ENCODE data around the gene PDE4DIP.
"Not testable (repeated sequence)": the region's sequence is repeated elsewhere in the genome, so short reads cannot be mapped to it uniquely, and the experiment has no call there.

PDE4DIP gene

GRCh38 chr1:148975866-148976537 is 131.8 kb downstream of the PDE4DIP start:
- DNase-seq, result not testable (repeated sequence)

GRCh38 chr1:148977785-148978184 is 133.6 kb downstream of the PDE4DIP start:
- not testable (repeated sequence) for DNase-seq

- not testable (repeated sequence) for DNase-seq
Observed at GRCh38 chr1:148989378-148989777, 145.2 kb downstream of the PDE4DIP start.

GRCh38 chr1:148990233-148990788 is 146.1 kb downstream of the PDE4DIP start:
- not testable (repeated sequence) for DNase-seq

GRCh38 chr1:148991818-148992217 is 147.6 kb downstream of the PDE4DIP start:
- DNase-seq, result not testable (repeated sequence)

GRCh38 chr1:148992364-148992763 is 148.1 kb downstream of the PDE4DIP start:
- DNase-seq, result not testable (repeated sequence)

GRCh38 chr1:148996449-148997224 is 152.4 kb downstream of the PDE4DIP start:
- not testable (repeated sequence) for DNase-seq

- not testable (repeated sequence) for DNase-seq
Observed at GRCh38 chr1:148997405-148997804, 153.2 kb downstream of the PDE4DIP start.

GRCh38 chr1:149002664-149003063 is 158.4 kb downstream of the PDE4DIP start:
- not testable (repeated sequence) for DNase-seq

- DNase-seq, result not testable (repeated sequence)
Observed at GRCh38 chr1:149008326-149008725, 164.1 kb downstream of the PDE4DIP start.

- DNase-seq, result not testable (repeated sequence)
Observed at GRCh38 chr1:149008769-149009168, 164.5 kb downstream of the PDE4DIP start.

GRCh38 chr1:149009761-149010160 is 165.5 kb downstream of the PDE4DIP start:
- not testable (repeated sequence) for DNase-seq

- not testable (repeated sequence) for DNase-seq
Observed at GRCh38 chr1:149012599-149012998, 168.4 kb downstream of the PDE4DIP start.

GRCh38 chr1:149013513-149013912 is 169.3 kb downstream of the PDE4DIP start:
- not testable (repeated sequence) for DNase-seq

GRCh38 chr1:149015522-149015921 is 171.3 kb downstream of the PDE4DIP start:
- DNase-seq, result not testable (repeated sequence)

GRCh38 chr1:149016626-149017025 is 172.4 kb downstream of the PDE4DIP start:
- not testable (repeated sequence) for DNase-seq

- not testable (repeated sequence) for DNase-seq
Observed at GRCh38 chr1:149018577-149018976, 174.3 kb downstream of the PDE4DIP start.

- not testable (repeated sequence) for DNase-seq
Observed at GRCh38 chr1:149024327-149024726, 180.1 kb downstream of the PDE4DIP start.

GRCh38 chr1:149033916-149034315 is 189.7 kb downstream of the PDE4DIP start:
- not testable (repeated sequence) for DNase-seq

GRCh38 chr1:149043056-149043455 is 198.8 kb downstream of the PDE4DIP start:
- DNase-seq, result not testable (repeated sequence)

GRCh38 chr1:149064611-149065010 is 220.4 kb downstream of the PDE4DIP start:
- not testable (repeated sequence) for DNase-seq

- DNase-seq, result not testable (repeated sequence)
Observed at GRCh38 chr1:149075505-149076127, 231.4 kb downstream of the PDE4DIP start.
